ENCODE results near the gene NAA15.

Gene NAA15

GRCh38 chr4:139331185-139331584, 29.9 kb downstream of the NAA15 start:
- DNase-seq (ENCODE audit: low read depth), result no peak
- TF ChIP-seq, protein P1, sequence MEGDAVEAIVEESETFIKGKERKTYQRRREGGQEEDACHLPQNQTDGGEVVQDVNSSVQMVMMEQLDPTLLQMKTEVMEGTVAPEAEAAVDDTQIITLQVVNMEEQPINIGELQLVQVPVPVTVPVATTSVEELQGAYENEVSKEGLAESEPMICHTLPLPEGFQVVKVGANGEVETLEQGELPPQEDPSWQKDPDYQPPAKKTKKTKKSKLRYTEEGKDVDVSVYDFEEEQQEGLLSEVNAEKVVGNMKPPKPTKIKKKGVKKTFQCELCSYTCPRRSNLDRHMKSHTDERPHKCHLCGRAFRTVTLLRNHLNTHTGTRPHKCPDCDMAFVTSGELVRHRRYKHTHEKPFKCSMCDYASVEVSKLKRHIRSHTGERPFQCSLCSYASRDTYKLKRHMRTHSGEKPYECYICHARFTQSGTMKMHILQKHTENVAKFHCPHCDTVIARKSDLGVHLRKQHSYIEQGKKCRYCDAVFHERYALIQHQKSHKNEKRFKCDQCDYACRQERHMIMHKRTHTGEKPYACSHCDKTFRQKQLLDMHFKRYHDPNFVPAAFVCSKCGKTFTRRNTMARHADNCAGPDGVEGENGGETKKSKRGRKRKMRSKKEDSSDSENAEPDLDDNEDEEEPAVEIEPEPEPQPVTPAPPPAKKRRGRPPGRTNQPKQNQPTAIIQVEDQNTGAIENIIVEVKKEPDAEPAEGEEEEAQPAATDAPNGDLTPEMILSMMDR (IDR thresholded peaks at IDR 0.05; ENCODE audit: low read depth, low read length), result no peak
- no peak for TF ChIP-seq POLR2A (IDR thresholded peaks at IDR 0.05; ENCODE audit: extremely low read depth, insufficient read length)
- TF ChIP-seq, protein P2, sequence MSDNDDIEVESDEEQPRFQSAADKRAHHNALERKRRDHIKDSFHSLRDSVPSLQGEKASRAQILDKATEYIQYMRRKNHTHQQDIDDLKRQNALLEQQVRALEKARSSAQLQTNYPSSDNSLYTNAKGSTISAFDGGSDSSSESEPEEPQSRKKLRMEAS (IDR thresholded peaks at IDR 0.05; ENCODE audit: low read depth, low read length), result no peak
- no peak for TF ChIP-seq MYC (IDR thresholded peaks at IDR 0.05; ENCODE audit: low read depth, low read length)
- no peak overlapping the region for H3K4me3 ChIP-seq (ENCODE audit: low read depth, low read length)

GRCh38 chr4:139333046-139333445, 31.7 kb downstream of the NAA15 start:
- no peak for DNase-seq (ENCODE audit: low read depth)
- H3K4me3 ChIP-seq (ENCODE audit: low read depth, low read length), result no peak overlapping the region
- TF ChIP-seq POLR2A (IDR thresholded peaks at IDR 0.05; ENCODE audit: extremely low read depth, insufficient read length) (no peak), MYC (IDR thresholded peaks at IDR 0.05; ENCODE audit: low read depth, low read length) (no peak)
- TF ChIP-seq, protein P1 (IDR thresholded peaks at IDR 0.05; ENCODE audit: low read depth, low read length), result no peak
- TF ChIP-seq, protein P2 (IDR thresholded peaks at IDR 0.05; ENCODE audit: low read depth, low read length), result no peak

DNA sequence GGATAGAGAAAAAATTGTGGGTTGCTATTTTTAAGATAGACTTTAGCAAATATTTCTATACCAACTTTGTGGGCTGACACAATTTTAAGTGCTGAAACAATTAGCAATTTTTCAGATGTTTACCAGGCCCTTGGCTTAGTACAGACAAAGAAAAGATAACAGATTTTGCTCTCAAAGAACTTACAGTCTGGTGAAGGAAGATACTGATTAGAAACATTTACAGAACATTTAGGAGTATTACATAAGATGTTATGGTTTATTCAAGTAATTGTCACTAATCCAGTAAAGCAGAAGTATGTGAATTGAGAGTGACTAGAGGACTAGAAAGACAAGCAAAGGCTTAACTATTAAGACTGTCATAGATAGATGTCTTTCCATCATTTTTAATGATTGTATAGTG, 36.3 kb downstream of the NAA15 start:
- H3K4me3 ChIP-seq (ENCODE audit: low read depth, low read length), result no peak overlapping the region
- no peak for TF ChIP-seq MYC (IDR thresholded peaks at IDR 0.05; ENCODE audit: low read depth, low read length)
- TF ChIP-seq, protein P2 (IDR thresholded peaks at IDR 0.05; ENCODE audit: low read depth, low read length), result no peak
- TF ChIP-seq, protein P1 (IDR thresholded peaks at IDR 0.05; ENCODE audit: low read depth, low read length), result no peak
- no peak for DNase-seq (ENCODE audit: low read depth)

DNA sequence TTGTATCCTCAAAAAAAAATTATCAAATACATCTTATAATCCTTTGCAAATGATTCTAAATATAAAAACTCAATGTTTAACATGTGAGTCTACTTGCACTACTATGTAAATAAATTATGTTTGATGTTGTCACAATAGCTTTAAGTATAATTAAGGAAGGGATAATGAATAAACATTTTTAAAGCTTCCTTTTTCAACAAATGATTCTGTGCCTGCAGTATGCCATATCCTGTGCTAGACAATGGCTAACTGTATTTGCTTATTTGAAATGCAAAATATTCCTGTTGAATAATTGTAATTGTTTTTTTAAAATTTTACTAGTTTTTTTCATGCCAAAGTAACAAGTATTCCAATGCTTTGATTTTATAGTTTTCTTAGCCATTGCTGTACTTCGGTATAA, 60.0 kb downstream of the NAA15 start:
- DNase-seq (ENCODE audit: low read depth), result no peak
- TF ChIP-seq, protein P1 (IDR thresholded peaks at IDR 0.05; ENCODE audit: low read depth, low read length), result no peak
- TF ChIP-seq, protein P2 (IDR thresholded peaks at IDR 0.05; ENCODE audit: low read depth, low read length), result no peak
- TF ChIP-seq MYC (IDR thresholded peaks at IDR 0.05; ENCODE audit: low read depth, low read length), result no peak
- TF ChIP-seq POLR2A (IDR thresholded peaks at IDR 0.05; ENCODE audit: extremely low read depth, insufficient read length), result no peak
- no peak overlapping the region for H3K4me3 ChIP-seq (ENCODE audit: low read depth, low read length)

- H3K4me3 ChIP-seq (ENCODE audit: low read depth, low read length), result no peak overlapping the region
- DNase-seq (ENCODE audit: low read depth), result no peak
- TF ChIP-seq, protein P1 (IDR thresholded peaks at IDR 0.05; ENCODE audit: low read depth, low read length), result no peak
- TF ChIP-seq POLR2A (IDR thresholded peaks at IDR 0.05; ENCODE audit: extremely low read depth, insufficient read length) (no peak), MYC (IDR thresholded peaks at IDR 0.05; ENCODE audit: low read depth, low read length) (no peak)
- TF ChIP-seq, protein P2 (IDR thresholded peaks at IDR 0.05; ENCODE audit: low read depth, low read length), result no peak
Measured at GRCh38 chr4:139367421-139368090, 66.3 kb downstream of the NAA15 start.
